ENCODE measurements around the gene KRT74. TPM values are rescaled to one million over a fixed set of nuclear protein-coding genes. Genes with fewer than 3 reads are reported as not detected.

KRT74 gene
- total RNA-seq, 3 donors from 2014 or later: not detected

- Mint-ChIP-seq H3K27me3 (ENCODE audit: low read depth) (no peaks in the 10 kb centered on the region), H3K4me3 (no peak overlapping the region), H3K36me3 (ENCODE audit: insufficient read depth) (no peaks in the 10 kb centered on the region), H3K9me3 (no peaks in the 10 kb centered on the region), H3K4me1 (ENCODE audit: low read depth) (peaks cover 26% of the 10 kb centered on the region)
- no peak for ATAC-seq
- no peak for DNase-seq
Measured at GRCh38 chr12:52590021-52590420, 16.4 kb upstream of the KRT74 start.

GRCh38 chr12:52587563-52587962, 13.9 kb upstream of the KRT74 start:
- Mint-ChIP-seq H3K36me3 (ENCODE audit: insufficient read depth) (no peaks in the 10 kb centered on the region), H3K4me3 (no peak overlapping the region), H3K27me3 (ENCODE audit: low read depth) (no peaks in the 10 kb centered on the region), H3K4me1 (ENCODE audit: low read depth) (peaks cover 44% of the 10 kb centered on the region), H3K9me3 (no peaks in the 10 kb centered on the region)
- DNase-seq (no peak), ATAC-seq (no peak)

DNA sequence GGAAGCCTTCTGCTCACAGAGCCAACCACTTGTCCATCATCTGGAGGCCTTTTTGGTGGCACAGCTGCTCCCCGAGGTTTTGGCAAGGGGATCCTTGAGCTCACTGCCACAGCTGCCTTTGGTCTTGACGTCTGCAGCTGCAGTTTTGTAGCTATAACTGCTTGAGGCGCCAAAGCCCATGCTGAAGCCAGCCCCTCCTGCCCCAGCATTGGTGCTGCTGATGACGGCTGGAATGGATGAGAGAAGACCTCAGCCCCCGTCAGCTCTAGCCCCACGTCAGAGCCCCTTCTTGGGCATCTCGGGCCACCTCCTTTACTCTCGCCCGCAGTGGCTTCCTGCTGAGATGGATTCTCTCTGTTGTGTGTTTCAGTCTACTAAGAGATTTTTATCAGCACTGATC, 12.3 kb upstream of the KRT74 start:
- Mint-ChIP-seq H3K4me3 (no peak overlapping the region), H3K36me3 (ENCODE audit: insufficient read depth) (no peaks in the 10 kb centered on the region), H3K27me3 (ENCODE audit: low read depth) (no peaks in the 10 kb centered on the region), H3K4me1 (ENCODE audit: low read depth) (peaks cover 44% of the 10 kb centered on the region), H3K9me3 (no peaks in the 10 kb centered on the region)
- DNase-seq: peak; percentile 35
- ATAC-seq: peak; percentile 63 to 71

GRCh38 chr12:52585066-52585465, 11.4 kb upstream of the KRT74 start:
- H3K4me3 Mint-ChIP-seq: no peak overlapping the region
- ATAC-seq (no peak), DNase-seq (no peak)
- no peaks in the 10 kb centered on the region for H3K27me3 Mint-ChIP-seq (ENCODE audit: low read depth)
- peaks cover 52% of the 10 kb centered on the region for H3K4me1 Mint-ChIP-seq (ENCODE audit: low read depth)
- no peaks in the 10 kb centered on the region for H3K9me3 Mint-ChIP-seq
- H3K36me3 Mint-ChIP-seq (ENCODE audit: insufficient read depth): no peaks in the 10 kb centered on the region

- no peaks in the 10 kb centered on the region for H3K9me3 Mint-ChIP-seq
- H3K4me3 Mint-ChIP-seq: no peak overlapping the region
- H3K36me3 Mint-ChIP-seq (ENCODE audit: insufficient read depth): no peaks in the 10 kb centered on the region
- no peaks in the 10 kb centered on the region for H3K27me3 Mint-ChIP-seq (ENCODE audit: low read depth)
- DNase-seq (no peak), ATAC-seq (no peak)
- peaks cover 54% of the 10 kb centered on the region for H3K4me1 Mint-ChIP-seq (ENCODE audit: low read depth)
Measured at GRCh38 chr12:52584156-52584682, 10.6 kb upstream of the KRT74 start.

GRCh38 chr12:52582971-52583456, 9.4 kb upstream of the KRT74 start:
- ATAC-seq (peak; percentile 73 to 74), DNase-seq (peak; percentile 61)
- Mint-ChIP-seq H3K4me1 (ENCODE audit: low read depth) (peaks cover 53% of the 10 kb centered on the region), H3K4me3 (no peak overlapping the region), H3K9me3 (no peaks in the 10 kb centered on the region), H3K36me3 (ENCODE audit: insufficient read depth) (no peaks in the 10 kb centered on the region), H3K27me3 (ENCODE audit: low read depth) (no peaks in the 10 kb centered on the region)

GRCh38 chr12:52582486-52582885, 8.8 kb upstream of the KRT74 start:
- DNase-seq (no peak), ATAC-seq (no peak)
- Mint-ChIP-seq H3K27me3 (ENCODE audit: low read depth) (no peaks in the 10 kb centered on the region), H3K4me3 (no peak overlapping the region), H3K4me1 (ENCODE audit: low read depth) (peaks cover 53% of the 10 kb centered on the region), H3K9me3 (no peaks in the 10 kb centered on the region), H3K36me3 (ENCODE audit: insufficient read depth) (no peaks in the 10 kb centered on the region)

- H3K4me1 Mint-ChIP-seq (ENCODE audit: low read depth): peaks cover 43% of the 10 kb centered on the region
- no peak for DNase-seq
- no peak for ATAC-seq
- H3K9me3 Mint-ChIP-seq: no peaks in the 10 kb centered on the region
- H3K27me3 Mint-ChIP-seq (ENCODE audit: low read depth): no peaks in the 10 kb centered on the region
- no peaks in the 10 kb centered on the region for H3K36me3 Mint-ChIP-seq (ENCODE audit: insufficient read depth)
- H3K4me3 Mint-ChIP-seq: no peak overlapping the region
Measured at GRCh38 chr12:52581481-52581880, 7.8 kb upstream of the KRT74 start.

DNA sequence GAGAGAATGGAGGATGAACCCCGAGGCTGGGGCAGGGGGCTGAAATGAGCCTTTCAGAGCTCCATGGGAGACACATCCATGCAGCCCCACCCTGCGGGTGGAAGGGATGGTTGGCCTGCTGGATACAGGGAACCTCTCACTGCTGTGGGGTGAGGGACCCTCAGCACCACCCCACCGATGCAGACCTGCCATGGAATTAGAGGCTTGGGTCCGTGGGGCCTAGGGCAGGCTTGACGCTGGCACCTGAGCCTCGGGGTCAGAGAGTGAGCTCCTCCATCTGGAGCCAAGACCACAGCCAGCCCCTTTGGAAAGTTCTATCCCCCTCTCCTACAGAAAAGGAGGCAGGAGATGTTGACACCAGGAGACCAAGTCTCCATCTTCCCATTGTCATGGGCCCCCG, 7.4 kb upstream of the KRT74 start:
- Mint-ChIP-seq H3K4me3 (no peak overlapping the region), H3K4me1 (ENCODE audit: low read depth) (peaks cover 39% of the 10 kb centered on the region), H3K36me3 (ENCODE audit: insufficient read depth) (no peaks in the 10 kb centered on the region), H3K9me3 (no peaks in the 10 kb centered on the region), H3K27me3 (ENCODE audit: low read depth) (no peaks in the 10 kb centered on the region)
- DNase-seq (no peak), ATAC-seq (no peak)

DNA sequence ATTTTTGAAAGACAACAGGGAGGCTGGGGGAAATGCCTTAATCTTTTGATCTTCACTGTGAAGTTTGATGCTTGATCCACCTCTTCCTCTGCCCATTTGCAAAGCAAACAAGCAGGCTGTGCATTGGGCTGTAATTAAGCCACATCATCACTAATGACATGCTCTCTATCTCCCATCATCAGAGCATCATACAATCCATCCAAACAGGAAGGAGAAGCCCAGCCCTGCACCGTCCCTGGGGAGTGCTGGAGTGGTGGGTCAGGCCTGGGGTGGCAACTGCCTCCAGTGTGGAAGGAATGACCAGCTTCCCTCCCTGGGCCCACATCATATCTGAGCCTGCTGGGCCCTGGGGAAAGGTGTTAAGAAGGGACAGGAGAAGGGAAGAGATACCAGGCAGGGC, 6.9 kb upstream of the KRT74 start:
- H3K4me3 Mint-ChIP-seq: no peak overlapping the region
- H3K27me3 Mint-ChIP-seq (ENCODE audit: low read depth): no peaks in the 10 kb centered on the region
- no peaks in the 10 kb centered on the region for H3K9me3 Mint-ChIP-seq
- DNase-seq: no peak
- no peak for ATAC-seq
- peaks cover 33% of the 10 kb centered on the region for H3K4me1 Mint-ChIP-seq (ENCODE audit: low read depth)
- H3K36me3 Mint-ChIP-seq (ENCODE audit: insufficient read depth): no peaks in the 10 kb centered on the region

DNA sequence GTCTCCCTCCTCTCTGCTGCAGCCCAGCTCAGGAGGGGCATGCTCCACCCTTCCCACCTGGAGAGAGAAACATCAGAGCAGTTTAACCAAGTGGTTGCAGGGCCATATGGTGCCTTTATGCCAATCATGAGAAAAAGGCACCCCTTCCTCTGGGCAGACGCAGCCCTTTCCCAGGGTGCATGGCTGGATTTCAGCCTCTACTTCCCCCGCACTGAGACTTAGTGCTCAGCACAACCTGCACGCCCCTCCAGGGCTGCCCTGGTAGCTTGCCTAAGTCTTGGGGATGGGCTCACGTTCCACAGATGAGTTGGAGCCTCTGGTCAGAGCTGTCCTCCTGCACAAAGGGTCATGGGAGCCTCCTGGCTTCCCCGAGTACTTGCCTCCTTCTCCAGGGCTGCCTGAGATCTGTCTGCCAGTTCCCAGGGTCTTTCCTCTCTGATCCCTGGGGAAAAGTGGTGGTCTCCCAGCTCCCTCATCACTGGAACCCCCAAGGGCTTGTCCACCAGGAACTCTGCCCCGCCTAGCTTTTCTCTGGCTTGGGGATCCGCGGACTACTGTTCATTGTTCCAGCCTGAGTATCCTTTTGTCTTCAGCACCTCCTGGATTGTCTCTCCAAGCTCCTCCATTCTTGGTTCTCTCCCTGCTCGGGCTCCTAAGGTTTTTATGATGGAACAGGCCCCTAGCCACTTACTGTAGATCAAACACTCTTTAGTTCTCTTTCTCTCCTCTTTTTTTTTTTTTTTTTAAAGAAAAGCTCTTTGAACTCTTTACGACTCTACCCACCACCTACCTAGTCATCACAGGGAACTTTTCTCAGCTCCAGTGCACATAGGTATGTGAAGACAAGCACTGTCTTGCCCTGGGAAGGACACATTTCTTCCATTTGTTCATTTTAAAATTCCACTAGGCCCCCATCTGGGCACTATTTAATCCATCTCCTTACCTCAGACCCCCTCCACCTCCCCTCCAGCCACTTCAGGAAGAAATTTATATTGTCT, 6.1 kb upstream of the KRT74 start:
- Mint-ChIP-seq H3K4me3 (no peak overlapping the region), H3K36me3 (ENCODE audit: insufficient read depth) (no peaks in the 10 kb centered on the region), H3K4me1 (ENCODE audit: low read depth) (peaks cover 26% of the 10 kb centered on the region), H3K27me3 (ENCODE audit: low read depth) (no peaks in the 10 kb centered on the region), H3K9me3 (no peaks in the 10 kb centered on the region)
- no peak for ATAC-seq
- DNase-seq: no peak

DNA sequence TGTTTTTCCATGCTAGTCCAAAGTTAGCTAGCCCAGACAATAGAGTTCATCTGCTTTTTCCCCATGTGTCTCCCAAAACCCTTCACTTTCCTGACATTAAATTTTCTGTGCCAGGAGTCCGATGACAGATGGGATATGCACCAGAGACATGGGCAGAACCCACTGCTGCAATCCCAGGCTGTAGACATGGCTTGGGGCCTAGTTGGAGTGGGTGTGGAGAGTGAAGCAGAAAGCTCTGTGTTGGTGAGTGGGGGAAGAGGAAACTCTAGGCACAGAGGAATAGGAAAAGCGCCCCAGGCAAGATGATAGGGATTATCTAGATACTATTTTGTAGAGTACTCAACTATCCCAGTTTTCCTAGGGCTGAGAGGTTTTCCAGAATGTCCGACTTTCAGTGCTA, 4.8 kb upstream of the KRT74 start:
- H3K4me1 Mint-ChIP-seq (ENCODE audit: low read depth): peaks cover 20% of the 10 kb centered on the region
- no peaks in the 10 kb centered on the region for H3K9me3 Mint-ChIP-seq
- H3K36me3 Mint-ChIP-seq (ENCODE audit: insufficient read depth): no peaks in the 10 kb centered on the region
- H3K4me3 Mint-ChIP-seq: no peak overlapping the region
- ATAC-seq (no peak), DNase-seq (no peak)
- H3K27me3 Mint-ChIP-seq (ENCODE audit: low read depth): no peaks in the 10 kb centered on the region

DNA sequence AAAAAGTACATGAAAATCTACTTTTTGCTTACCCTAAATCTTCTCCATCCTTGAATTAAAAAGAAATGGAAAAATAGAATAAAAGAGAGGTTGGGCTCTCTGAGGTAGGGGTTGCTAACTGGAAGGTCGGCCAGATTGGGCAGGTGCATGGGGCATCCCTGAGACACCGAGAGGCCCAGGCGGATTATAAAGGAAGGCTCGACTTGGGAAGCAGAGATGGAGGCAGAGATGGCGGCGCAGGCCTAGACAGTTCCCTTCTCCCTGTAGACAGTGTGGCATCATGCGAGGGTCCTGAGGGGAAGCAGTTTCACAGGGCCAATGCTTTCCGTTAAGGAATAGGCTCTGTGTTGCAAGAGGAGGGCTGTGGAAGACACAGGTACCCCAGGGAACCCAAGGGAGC, 3.7 kb upstream of the KRT74 start:
- Mint-ChIP-seq H3K27me3 (ENCODE audit: low read depth) (no peaks in the 10 kb centered on the region), H3K36me3 (ENCODE audit: insufficient read depth) (no peaks in the 10 kb centered on the region), H3K9me3 (no peaks in the 10 kb centered on the region), H3K4me3 (no peak overlapping the region), H3K4me1 (ENCODE audit: low read depth) (peaks cover 10% of the 10 kb centered on the region)
- DNase-seq (no peak), ATAC-seq (no peak)

- Mint-ChIP-seq H3K27me3 (ENCODE audit: low read depth) (no peaks in the 10 kb centered on the region), H3K4me3 (no peak overlapping the region)
Measured at GRCh38 chr12:52575948-52576347, 2.3 kb upstream of the KRT74 start.

DNA sequence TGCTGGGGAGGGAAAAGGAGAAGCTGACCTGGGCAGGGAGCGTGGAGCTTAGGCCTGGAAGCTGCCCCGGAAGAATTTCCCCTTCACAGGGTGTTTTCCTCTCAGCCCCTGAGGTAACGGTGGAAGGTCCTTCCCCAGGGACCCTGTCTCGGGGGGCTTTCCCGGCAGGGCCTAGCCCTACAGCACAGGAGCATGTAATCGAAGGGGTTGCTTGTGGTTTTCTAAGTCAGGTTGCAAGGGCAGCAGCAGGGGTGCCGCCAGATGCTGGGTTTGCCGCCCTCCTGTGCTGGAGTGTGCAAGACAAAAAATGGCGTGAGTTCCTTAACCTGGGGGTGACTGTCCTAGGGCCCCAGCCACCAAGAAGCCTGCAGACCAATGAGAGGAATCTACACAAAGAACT, 1.6 kb upstream of the KRT74 start:
- H3K4me1 Mint-ChIP-seq (ENCODE audit: low read depth): peaks cover 4% of the 10 kb centered on the region
- peaks cover under 1% of the 10 kb centered on the region for H3K27me3 Mint-ChIP-seq (ENCODE audit: low read depth)
- H3K36me3 Mint-ChIP-seq (ENCODE audit: insufficient read depth): no peaks in the 10 kb centered on the region
- DNase-seq (no peak), ATAC-seq (no peak)
- H3K4me3 Mint-ChIP-seq: no peak overlapping the region
- H3K9me3 Mint-ChIP-seq: no peaks in the 10 kb centered on the region

More at GRCh38 chr12:52575948-52576347, 2.3 kb upstream of the KRT74 start:
- no peak for DNase-seq
- Mint-ChIP-seq H3K36me3 (ENCODE audit: insufficient read depth) (no peaks in the 10 kb centered on the region), H3K4me1 (ENCODE audit: low read depth) (peaks cover 10% of the 10 kb centered on the region), H3K9me3 (no peaks in the 10 kb centered on the region)
- ATAC-seq: no peak

Data from activated T-cell treated with anti-CD3 and anti-CD28 coated beads, Interleukin-2, amount 50 U/mL, for 4 hours (primary cell).